ENCODE data around the gene DNAH1.

Gene DNAH1

GRCh38 chr3:52339612-52340011 lies 23.5 kb downstream of the DNAH1 start:
- Histone ChIP-seq H4K20me1 (ENCODE audit: insufficient read depth, low read length) (no peaks in the 10 kb centered on the region), H3K4me3 (ENCODE audit: low read length) (no peak overlapping the region), H3K27me3 (replicated peaks; ENCODE audit: insufficient read depth, low read length) (no peaks in the 10 kb centered on the region), H3F3A (ENCODE audit: insufficient read depth, low read length) (no peaks in the 10 kb centered on the region), H3K9ac (ENCODE audit: low read length) (no peak overlapping the region), H3K79me2 (ENCODE audit: low read length) (no peaks in the 10 kb centered on the region), H3K36me3 (replicated peaks; ENCODE audit: insufficient read depth, low read length) (no peaks in the 10 kb centered on the region), H3K9me3 (replicated peaks; ENCODE audit: insufficient read depth, low read length) (no peaks in the 10 kb centered on the region), H3K4me2 (ENCODE audit: low read depth, low read length) (no peak overlapping the region), H2AFZ (ENCODE audit: low read length) (no peak overlapping the region), H3K4me1 (ENCODE audit: low read length) (no peaks in the 10 kb centered on the region), H3K9me2 (replicated peaks; ENCODE audit: insufficient read depth, low read length) (no peaks in the 10 kb centered on the region), H3K27ac (ENCODE audit: low read length) (no peak overlapping the region)
- DNase-seq: peak; percentile 74
- TF ChIP-seq EZH2 (optimal IDR thresholded peaks at IDR 0.05; ENCODE audit: low read depth, low read length) (no peak), CTCF (IDR thresholded peaks at IDR 0.05; ENCODE audit: low read length) (peak; percentile 72)

- Histone ChIP-seq H3K27ac (ENCODE audit: low read length) (no peak overlapping the region), H3K36me3 (replicated peaks; ENCODE audit: insufficient read depth, low read length) (no peaks in the 10 kb centered on the region), H3K4me3 (ENCODE audit: low read length) (no peak overlapping the region), H4K20me1 (ENCODE audit: insufficient read depth, low read length) (no peaks in the 10 kb centered on the region), H3K9me3 (replicated peaks; ENCODE audit: insufficient read depth, low read length) (no peaks in the 10 kb centered on the region), H3K4me2 (ENCODE audit: low read depth, low read length) (no peak overlapping the region), H3K9ac (ENCODE audit: low read length) (no peak overlapping the region), H3K27me3 (replicated peaks; ENCODE audit: insufficient read depth, low read length) (no peaks in the 10 kb centered on the region), H2AFZ (ENCODE audit: low read length) (no peak overlapping the region), H3K9me2 (replicated peaks; ENCODE audit: insufficient read depth, low read length) (no peaks in the 10 kb centered on the region), H3K4me1 (ENCODE audit: low read length) (no peaks in the 10 kb centered on the region), H3F3A (ENCODE audit: insufficient read depth, low read length) (no peaks in the 10 kb centered on the region), H3K79me2 (ENCODE audit: low read length) (no peaks in the 10 kb centered on the region)
- TF ChIP-seq EZH2phosphoT487 (IDR thresholded peaks at IDR 0.05; ENCODE audit: low read length): no peak
- no peak for DNase-seq
Observed at GRCh38 chr3:52341123-52341522, 25.0 kb downstream of the DNAH1 start.

GRCh38 chr3:52343946-52344600 lies 28.0 kb downstream of the DNAH1 start:
- Histone ChIP-seq H3K4me3 (ENCODE audit: low read length) (no peak overlapping the region), H3K9me3 (replicated peaks; ENCODE audit: insufficient read depth, low read length) (no peaks in the 10 kb centered on the region), H3K79me2 (ENCODE audit: low read length) (no peaks in the 10 kb centered on the region), H3K27me3 (replicated peaks; ENCODE audit: insufficient read depth, low read length) (no peaks in the 10 kb centered on the region), H3K27ac (ENCODE audit: low read length) (no peak overlapping the region), H3K4me1 (ENCODE audit: low read length) (no peaks in the 10 kb centered on the region), H3F3A (ENCODE audit: insufficient read depth, low read length) (no peaks in the 10 kb centered on the region), H2AFZ (ENCODE audit: low read length) (no peak overlapping the region), H3K4me2 (ENCODE audit: low read depth, low read length) (no peak overlapping the region), H4K20me1 (ENCODE audit: insufficient read depth, low read length) (no peaks in the 10 kb centered on the region), H3K9ac (ENCODE audit: low read length) (no peak overlapping the region), H3K36me3 (replicated peaks; ENCODE audit: insufficient read depth, low read length) (no peaks in the 10 kb centered on the region), H3K9me2 (replicated peaks; ENCODE audit: insufficient read depth, low read length) (no peaks in the 10 kb centered on the region)
- DNase-seq: no peak
- no peak for TF ChIP-seq CTCF (IDR thresholded peaks at IDR 0.05; ENCODE audit: low read length)
- TF ChIP-seq EZH2phosphoT487 (IDR thresholded peaks at IDR 0.05; ENCODE audit: low read length): no peak
- no peak for TF ChIP-seq EZH2 (optimal IDR thresholded peaks at IDR 0.05; ENCODE audit: low read depth, low read length)

- no peaks in the 10 kb centered on the region for H3F3A ChIP-seq (ENCODE audit: insufficient read depth, low read length)
- TF ChIP-seq EZH2 (optimal IDR thresholded peaks at IDR 0.05; ENCODE audit: low read depth, low read length) (no peak), CTCF (IDR thresholded peaks at IDR 0.05; ENCODE audit: low read length) (no peak), EZH2phosphoT487 (IDR thresholded peaks at IDR 0.05; ENCODE audit: low read length) (no peak)
- H3K27ac ChIP-seq (ENCODE audit: low read length): no peak overlapping the region
- no peaks in the 10 kb centered on the region for H3K27me3 ChIP-seq (replicated peaks; ENCODE audit: insufficient read depth, low read length)
- DNase-seq: no peak
- H3K79me2 ChIP-seq (ENCODE audit: low read length): no peaks in the 10 kb centered on the region
- H3K9ac ChIP-seq (ENCODE audit: low read length): no peak overlapping the region
- no peaks in the 10 kb centered on the region for H3K9me3 ChIP-seq (replicated peaks; ENCODE audit: insufficient read depth, low read length)
- no peaks in the 10 kb centered on the region for H3K36me3 ChIP-seq (replicated peaks; ENCODE audit: insufficient read depth, low read length)
- H3K9me2 ChIP-seq (replicated peaks; ENCODE audit: insufficient read depth, low read length): no peaks in the 10 kb centered on the region
- H3K4me1 ChIP-seq (ENCODE audit: low read length): no peaks in the 10 kb centered on the region
- H2AFZ ChIP-seq (ENCODE audit: low read length): no peak overlapping the region
- no peak overlapping the region for H3K4me3 ChIP-seq (ENCODE audit: low read length)
- H4K20me1 ChIP-seq (ENCODE audit: insufficient read depth, low read length): no peaks in the 10 kb centered on the region
- no peak overlapping the region for H3K4me2 ChIP-seq (ENCODE audit: low read depth, low read length)
Observed at GRCh38 chr3:52345521-52346109, 29.5 kb downstream of the DNAH1 start.
